MM.1S (cell line): ENCODE results near the gene SELENOP.

Experiments
- EZH2 ChIP-seq: fragments of 300-600 bp; sonication (generic); optimal IDR thresholded peaks from 2 replicates; pipeline ENCODE3; 2017; ENCODE audit warnings: low read depth, mild to moderate bottlenecking, antibody characterized with exemption, low read length, mixed read lengths
- TF ChIP-seq, protein P1 (sequence below): fragments of 300-600 bp; sonication (generic); IDR thresholded peaks from 2 replicates; pipeline ENCODE4 v1.5.1; 2016; ENCODE audit warnings: antibody characterized with exemption, low read length, mixed read lengths

DNA sequence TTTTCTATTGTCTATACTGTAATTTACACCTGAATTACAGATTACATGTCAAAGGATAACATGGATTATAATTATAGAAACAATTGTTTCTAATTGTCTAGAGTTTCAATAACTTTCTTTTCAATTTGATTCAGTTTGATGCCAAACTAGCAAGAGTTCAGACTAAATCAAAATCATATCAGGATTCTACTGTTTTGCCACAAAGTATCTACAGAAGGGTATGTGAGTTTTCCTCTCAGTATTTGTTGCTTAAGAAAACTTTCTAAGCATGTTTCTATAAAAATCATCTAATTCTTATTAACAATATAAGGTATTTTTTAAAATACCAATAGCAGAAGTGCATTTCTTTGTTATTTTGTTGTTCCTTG lies 12.5 kb downstream of the SELENOP start:
- TF ChIP-seq, protein P1, sequence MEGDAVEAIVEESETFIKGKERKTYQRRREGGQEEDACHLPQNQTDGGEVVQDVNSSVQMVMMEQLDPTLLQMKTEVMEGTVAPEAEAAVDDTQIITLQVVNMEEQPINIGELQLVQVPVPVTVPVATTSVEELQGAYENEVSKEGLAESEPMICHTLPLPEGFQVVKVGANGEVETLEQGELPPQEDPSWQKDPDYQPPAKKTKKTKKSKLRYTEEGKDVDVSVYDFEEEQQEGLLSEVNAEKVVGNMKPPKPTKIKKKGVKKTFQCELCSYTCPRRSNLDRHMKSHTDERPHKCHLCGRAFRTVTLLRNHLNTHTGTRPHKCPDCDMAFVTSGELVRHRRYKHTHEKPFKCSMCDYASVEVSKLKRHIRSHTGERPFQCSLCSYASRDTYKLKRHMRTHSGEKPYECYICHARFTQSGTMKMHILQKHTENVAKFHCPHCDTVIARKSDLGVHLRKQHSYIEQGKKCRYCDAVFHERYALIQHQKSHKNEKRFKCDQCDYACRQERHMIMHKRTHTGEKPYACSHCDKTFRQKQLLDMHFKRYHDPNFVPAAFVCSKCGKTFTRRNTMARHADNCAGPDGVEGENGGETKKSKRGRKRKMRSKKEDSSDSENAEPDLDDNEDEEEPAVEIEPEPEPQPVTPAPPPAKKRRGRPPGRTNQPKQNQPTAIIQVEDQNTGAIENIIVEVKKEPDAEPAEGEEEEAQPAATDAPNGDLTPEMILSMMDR: no peak
- no peak for TF ChIP-seq EZH2
